ENCODE measurements around the gene SIRT1.

DNA sequence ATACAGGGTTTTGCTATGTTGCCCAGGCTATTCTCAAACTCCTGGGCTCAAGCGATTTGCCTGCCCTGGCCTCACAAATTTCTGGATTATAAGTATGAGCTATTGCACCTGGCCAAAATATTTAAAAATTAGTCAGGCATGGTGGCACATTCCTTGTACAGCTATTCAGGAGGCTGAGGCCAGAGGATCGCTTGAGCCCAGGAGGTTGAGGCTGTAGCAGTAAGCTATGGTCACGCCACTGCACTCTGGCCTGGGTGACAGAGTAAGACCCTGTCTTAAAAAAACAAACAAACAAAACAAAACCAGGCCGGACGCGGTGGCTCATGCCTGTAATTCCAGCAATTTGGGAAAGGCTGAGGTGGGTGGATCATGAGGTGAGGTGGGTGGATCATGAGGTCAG is 14.5 kb upstream of the SIRT1 start:
- TF ChIP-seq PCBP1 (IDR thresholded peaks at IDR 0.05; ENCODE audit: low read depth, low read length, poor library complexity, severe bottlenecking), result no peak
- TF ChIP-seq, protein P1, sequence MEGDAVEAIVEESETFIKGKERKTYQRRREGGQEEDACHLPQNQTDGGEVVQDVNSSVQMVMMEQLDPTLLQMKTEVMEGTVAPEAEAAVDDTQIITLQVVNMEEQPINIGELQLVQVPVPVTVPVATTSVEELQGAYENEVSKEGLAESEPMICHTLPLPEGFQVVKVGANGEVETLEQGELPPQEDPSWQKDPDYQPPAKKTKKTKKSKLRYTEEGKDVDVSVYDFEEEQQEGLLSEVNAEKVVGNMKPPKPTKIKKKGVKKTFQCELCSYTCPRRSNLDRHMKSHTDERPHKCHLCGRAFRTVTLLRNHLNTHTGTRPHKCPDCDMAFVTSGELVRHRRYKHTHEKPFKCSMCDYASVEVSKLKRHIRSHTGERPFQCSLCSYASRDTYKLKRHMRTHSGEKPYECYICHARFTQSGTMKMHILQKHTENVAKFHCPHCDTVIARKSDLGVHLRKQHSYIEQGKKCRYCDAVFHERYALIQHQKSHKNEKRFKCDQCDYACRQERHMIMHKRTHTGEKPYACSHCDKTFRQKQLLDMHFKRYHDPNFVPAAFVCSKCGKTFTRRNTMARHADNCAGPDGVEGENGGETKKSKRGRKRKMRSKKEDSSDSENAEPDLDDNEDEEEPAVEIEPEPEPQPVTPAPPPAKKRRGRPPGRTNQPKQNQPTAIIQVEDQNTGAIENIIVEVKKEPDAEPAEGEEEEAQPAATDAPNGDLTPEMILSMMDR (IDR thresholded peaks at IDR 0.05 in 2 of 3, conservative IDR thresholded peaks at IDR 0.05 in 1 of 3; ENCODE audit: insufficient read depth in 2 of 3, low read depth in 1 of 3, low read length in 3 of 3), result no peak
- no peak for TF ChIP-seq LEF1 (IDR thresholded peaks at IDR 0.05)
- TF ChIP-seq, protein P2, sequence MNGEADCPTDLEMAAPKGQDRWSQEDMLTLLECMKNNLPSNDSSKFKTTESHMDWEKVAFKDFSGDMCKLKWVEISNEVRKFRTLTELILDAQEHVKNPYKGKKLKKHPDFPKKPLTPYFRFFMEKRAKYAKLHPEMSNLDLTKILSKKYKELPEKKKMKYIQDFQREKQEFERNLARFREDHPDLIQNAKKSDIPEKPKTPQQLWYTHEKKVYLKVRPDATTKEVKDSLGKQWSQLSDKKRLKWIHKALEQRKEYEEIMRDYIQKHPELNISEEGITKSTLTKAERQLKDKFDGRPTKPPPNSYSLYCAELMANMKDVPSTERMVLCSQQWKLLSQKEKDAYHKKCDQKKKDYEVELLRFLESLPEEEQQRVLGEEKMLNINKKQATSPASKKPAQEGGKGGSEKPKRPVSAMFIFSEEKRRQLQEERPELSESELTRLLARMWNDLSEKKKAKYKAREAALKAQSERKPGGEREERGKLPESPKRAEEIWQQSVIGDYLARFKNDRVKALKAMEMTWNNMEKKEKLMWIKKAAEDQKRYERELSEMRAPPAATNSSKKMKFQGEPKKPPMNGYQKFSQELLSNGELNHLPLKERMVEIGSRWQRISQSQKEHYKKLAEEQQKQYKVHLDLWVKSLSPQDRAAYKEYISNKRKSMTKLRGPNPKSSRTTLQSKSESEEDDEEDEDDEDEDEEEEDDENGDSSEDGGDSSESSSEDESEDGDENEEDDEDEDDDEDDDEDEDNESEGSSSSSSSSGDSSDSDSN (IDR thresholded peaks at IDR 0.05; ENCODE audit: borderline replicate concordance in 1 of 2, low read depth in 2 of 2, low read length in 2 of 2), result no peak
- TF ChIP-seq, protein P3, sequence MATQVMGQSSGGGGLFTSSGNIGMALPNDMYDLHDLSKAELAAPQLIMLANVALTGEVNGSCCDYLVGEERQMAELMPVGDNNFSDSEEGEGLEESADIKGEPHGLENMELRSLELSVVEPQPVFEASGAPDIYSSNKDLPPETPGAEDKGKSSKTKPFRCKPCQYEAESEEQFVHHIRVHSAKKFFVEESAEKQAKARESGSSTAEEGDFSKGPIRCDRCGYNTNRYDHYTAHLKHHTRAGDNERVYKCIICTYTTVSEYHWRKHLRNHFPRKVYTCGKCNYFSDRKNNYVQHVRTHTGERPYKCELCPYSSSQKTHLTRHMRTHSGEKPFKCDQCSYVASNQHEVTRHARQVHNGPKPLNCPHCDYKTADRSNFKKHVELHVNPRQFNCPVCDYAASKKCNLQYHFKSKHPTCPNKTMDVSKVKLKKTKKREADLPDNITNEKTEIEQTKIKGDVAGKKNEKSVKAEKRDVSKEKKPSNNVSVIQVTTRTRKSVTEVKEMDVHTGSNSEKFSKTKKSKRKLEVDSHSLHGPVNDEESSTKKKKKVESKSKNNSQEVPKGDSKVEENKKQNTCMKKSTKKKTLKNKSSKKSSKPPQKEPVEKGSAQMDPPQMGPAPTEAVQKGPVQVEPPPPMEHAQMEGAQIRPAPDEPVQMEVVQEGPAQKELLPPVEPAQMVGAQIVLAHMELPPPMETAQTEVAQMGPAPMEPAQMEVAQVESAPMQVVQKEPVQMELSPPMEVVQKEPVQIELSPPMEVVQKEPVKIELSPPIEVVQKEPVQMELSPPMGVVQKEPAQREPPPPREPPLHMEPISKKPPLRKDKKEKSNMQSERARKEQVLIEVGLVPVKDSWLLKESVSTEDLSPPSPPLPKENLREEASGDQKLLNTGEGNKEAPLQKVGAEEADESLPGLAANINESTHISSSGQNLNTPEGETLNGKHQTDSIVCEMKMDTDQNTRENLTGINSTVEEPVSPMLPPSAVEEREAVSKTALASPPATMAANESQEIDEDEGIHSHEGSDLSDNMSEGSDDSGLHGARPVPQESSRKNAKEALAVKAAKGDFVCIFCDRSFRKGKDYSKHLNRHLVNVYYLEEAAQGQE (IDR thresholded peaks at IDR 0.05; ENCODE audit: borderline replicate concordance), result no peak
- TF ChIP-seq, protein P3 (CRISPR knock-in tag; IDR thresholded peaks at IDR 0.05; ENCODE audit: low read depth), result no peak
- TF ChIP-seq ZFP36 (IDR thresholded peaks at IDR 0.05; ENCODE audit: low read depth, low read length, partially characterized antibody), result no peak
- TF ChIP-seq, protein P4, sequence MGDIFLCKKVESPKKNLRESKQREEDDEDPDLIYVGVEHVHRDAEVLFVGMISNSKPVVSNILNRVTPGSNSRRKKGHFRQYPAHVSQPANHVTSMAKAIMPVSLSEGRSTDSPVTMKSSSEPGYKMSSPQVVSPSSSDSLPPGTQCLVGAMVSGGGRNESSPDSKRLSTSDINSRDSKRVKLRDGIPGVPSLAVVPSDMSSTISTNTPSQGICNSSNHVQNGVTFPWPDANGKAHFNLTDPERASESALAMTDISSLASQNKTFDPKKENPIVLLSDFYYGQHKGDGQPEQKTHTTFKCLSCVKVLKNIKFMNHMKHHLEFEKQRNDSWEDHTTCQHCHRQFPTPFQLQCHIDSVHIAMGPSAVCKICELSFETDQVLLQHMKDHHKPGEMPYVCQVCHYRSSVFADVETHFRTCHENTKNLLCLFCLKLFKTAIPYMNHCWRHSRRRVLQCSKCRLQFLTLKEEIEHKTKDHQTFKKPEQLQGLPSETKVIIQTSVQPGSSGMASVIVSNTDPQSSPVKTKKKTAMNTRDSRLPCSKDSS (IDR thresholded peaks at IDR 0.05; ENCODE audit: low read depth, partially characterized antibody), result no peak
- TF ChIP-seq ZNF24 (IDR thresholded peaks at IDR 0.05), result no peak

Data from K562 (cell line).